DOHH2 (cell line): Measurements from ENCODE around the gene SLC49A4.

Source experiments
- H3F3A ChIP-seq: fragments of 200-600 bp; sonication (generic), shearing (Covaris generic); 2 replicates; pipeline ENCODE4 v1.6.0; 2016; ENCODE audit warnings: antibody characterized with exemption, mild to moderate bottlenecking; ENCODE audit not compliant: control insufficient read depth, insufficient read depth
- H3K27ac ChIP-seq: fragments of 200-600 bp; sonication (generic); 2 replicates; pipeline ENCODE4 v1.5.1; 2014; ENCODE audit warnings: low read depth, mild to moderate bottlenecking, low read length, moderate library complexity
- H3K27me3 ChIP-seq: fragments of 200-600 bp; sonication (generic); 2 replicates; pipeline ENCODE4 v1.6.1; 2014; ENCODE audit warnings: mild to moderate bottlenecking, low read length, mixed read lengths; ENCODE audit not compliant: control insufficient read depth
- H3K36me3 ChIP-seq: fragments of 200-600 bp; sonication (generic); 2 replicates; pipeline ENCODE4 v1.6.1; 2014; ENCODE audit warnings: mild to moderate bottlenecking, low read length, moderate library complexity, mixed read lengths; ENCODE audit not compliant: control insufficient read depth
- H3K4me1 ChIP-seq: fragments of 200-600 bp; sonication (generic); 2 replicates; pipeline ENCODE4 v1.6.1; 2014; ENCODE audit warnings: mild to moderate bottlenecking, low read length, mixed read lengths; ENCODE audit not compliant: control insufficient read depth
- H3K4me2 ChIP-seq: fragments of 200-600 bp; sonication (generic); 2 replicates; pipeline ENCODE4 v1.6.0; 2014; ENCODE audit warnings: mild to moderate bottlenecking, low read length, moderate library complexity
- H3K4me3 ChIP-seq: fragments of 200-600 bp; sonication (generic); 2 replicates; pipeline ENCODE4 v1.5.1; 2014; ENCODE audit warnings: mild to moderate bottlenecking, low read length, mixed read lengths
- H3K79me2 ChIP-seq: fragments of 200-600 bp; sonication (generic); 2 replicates; pipeline ENCODE4 v1.6.1; 2014; ENCODE audit warnings: mild to moderate bottlenecking, low read length, mixed read lengths; ENCODE audit not compliant: control insufficient read depth
- H3K9me2 ChIP-seq: fragments of 200-600 bp; sonication (generic); replicated peaks from 2 replicates; pipeline ENCODE4 v1.6.1; 2014; ENCODE audit warnings: mild to moderate bottlenecking, low read length, mixed read lengths; ENCODE audit not compliant: control insufficient read depth
- H3K9me3 ChIP-seq: fragments of 200-600 bp; sonication (generic); 2 replicates; pipeline ENCODE4 v1.6.1; 2014; ENCODE audit warnings: antibody characterized with exemption, low read length, mixed read lengths; ENCODE audit not compliant: control insufficient read depth, insufficient read depth
- H4K20me1 ChIP-seq: fragments of 200-600 bp; sonication (generic); 2 replicates; pipeline ENCODE4 v1.6.0; 2014; ENCODE audit warnings: low read depth, mild to moderate bottlenecking, antibody characterized with exemption, low read length, moderate library complexity; ENCODE audit not compliant: control insufficient read depth, insufficient read depth
- EZH2phosphoT487 ChIP-seq: fragments of 200-600 bp; sonication (generic); IDR thresholded peaks from 2 replicates; pipeline ENCODE4 v1.6.1; 2017; ENCODE audit warnings: borderline replicate concordance, mild to moderate bottlenecking, antibody characterized with exemption, low read length, moderate library complexity, mixed read lengths
- TF ChIP-seq, protein P1 (sequence below): fragments of 200-600 bp; sonication (generic); IDR thresholded peaks from one replicate; pipeline ENCODE4 v1.5.1; 2014; ENCODE audit warnings: antibody characterized with exemption, mild to moderate bottlenecking, low read depth, low read length; ENCODE audit not compliant: poor library complexity, severe bottlenecking

The SLC49A4 gene

DNA sequence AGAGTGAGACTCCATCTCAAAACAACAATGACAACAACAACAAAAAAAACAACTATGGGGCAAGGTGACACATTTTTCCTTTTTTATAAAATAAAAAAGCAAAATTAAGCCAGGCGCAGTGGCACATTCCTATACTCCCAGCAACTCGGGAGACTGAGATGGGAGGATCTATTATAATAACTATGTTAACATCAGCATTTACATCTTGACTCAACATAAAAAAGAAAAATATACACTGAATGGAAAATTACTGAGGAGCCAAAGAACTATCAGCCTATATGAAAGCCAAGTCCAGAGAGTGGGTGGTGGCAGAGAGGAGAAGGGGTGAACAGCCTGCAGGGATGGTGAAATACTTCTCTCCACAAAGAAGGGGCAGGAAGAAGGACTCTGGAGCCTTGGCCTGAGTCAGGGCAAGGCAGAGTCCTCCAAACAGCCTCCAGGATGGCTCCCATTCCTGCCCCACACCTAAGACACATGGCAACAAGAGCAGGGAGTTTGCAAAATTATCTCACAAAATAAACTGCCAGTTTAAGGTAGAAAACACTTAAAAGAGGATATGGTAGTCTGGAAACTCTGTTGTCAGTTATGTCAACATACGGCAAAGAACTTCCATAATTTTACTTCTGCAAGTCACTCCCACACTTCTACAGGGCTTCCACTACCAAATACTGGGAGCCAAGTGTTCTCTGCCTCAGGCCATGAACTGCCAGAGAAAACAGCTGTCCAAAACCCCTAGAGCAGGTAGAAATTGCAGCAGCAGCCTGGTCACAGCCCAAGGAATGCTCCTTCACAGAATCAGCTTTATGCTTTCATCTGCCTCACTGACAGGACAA is 27.1 kb upstream of the SLC49A4 start:
- H3K36me3 ChIP-seq = peaks cover 4% of the 10 kb centered on the region; the same call in 1 of the 2 replicates
- H4K20me1 ChIP-seq = no peaks in the 10 kb centered on the region
- no peak for TF ChIP-seq EZH2phosphoT487
- TF ChIP-seq, protein P1, sequence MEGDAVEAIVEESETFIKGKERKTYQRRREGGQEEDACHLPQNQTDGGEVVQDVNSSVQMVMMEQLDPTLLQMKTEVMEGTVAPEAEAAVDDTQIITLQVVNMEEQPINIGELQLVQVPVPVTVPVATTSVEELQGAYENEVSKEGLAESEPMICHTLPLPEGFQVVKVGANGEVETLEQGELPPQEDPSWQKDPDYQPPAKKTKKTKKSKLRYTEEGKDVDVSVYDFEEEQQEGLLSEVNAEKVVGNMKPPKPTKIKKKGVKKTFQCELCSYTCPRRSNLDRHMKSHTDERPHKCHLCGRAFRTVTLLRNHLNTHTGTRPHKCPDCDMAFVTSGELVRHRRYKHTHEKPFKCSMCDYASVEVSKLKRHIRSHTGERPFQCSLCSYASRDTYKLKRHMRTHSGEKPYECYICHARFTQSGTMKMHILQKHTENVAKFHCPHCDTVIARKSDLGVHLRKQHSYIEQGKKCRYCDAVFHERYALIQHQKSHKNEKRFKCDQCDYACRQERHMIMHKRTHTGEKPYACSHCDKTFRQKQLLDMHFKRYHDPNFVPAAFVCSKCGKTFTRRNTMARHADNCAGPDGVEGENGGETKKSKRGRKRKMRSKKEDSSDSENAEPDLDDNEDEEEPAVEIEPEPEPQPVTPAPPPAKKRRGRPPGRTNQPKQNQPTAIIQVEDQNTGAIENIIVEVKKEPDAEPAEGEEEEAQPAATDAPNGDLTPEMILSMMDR = no peak
- H3K27me3 ChIP-seq = no peaks in the 10 kb centered on the region
- H3K9me3 ChIP-seq = no peaks in the 10 kb centered on the region
- no peaks in the 10 kb centered on the region for H3K9me2 ChIP-seq
- H3K4me1 ChIP-seq = no peaks in the 10 kb centered on the region
- no peak overlapping the region for H3K27ac ChIP-seq
- H3K4me2 ChIP-seq = no peak overlapping the region
- H3K4me3 ChIP-seq = no peak overlapping the region
- H3F3A ChIP-seq = 0 out of 2 replicates have a peak, but pooled peaks cover 2% of the 10 kb centered on the region
- no peaks in the 10 kb centered on the region for H3K79me2 ChIP-seq

DNA sequence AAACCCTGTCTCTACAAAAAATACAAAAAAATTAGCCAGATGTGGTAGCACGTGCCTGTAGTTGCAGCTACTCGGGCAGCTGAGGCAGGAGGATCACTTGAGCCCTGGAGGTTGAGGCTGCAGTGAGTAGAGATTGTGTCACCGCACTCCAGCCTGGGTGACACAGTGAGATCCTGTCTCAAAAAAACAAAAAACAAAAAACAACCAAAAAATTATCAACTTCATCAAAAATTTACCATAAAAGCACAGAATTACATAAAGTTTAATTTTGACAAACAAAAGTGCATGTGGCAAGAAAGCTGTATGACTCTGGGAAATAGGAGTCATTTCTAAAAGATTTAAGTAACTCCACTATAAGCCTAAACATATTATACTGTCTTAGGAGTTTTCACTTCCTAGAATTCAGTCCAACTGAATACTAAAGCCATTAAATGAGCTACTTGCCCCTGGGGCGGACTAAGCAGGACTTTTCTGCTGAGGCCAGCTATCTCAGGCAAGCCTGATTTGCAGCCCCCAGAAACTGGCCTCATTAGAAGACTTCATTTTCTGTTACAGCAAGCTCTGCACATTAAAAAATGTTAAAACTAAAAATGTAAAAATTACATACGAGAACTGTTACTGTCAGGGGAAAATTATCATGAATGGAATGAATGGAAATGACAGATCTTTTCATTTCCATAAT is 24.2 kb upstream of the SLC49A4 start:
- H3F3A ChIP-seq = no peaks in the 10 kb centered on the region
- no peak for TF ChIP-seq EZH2phosphoT487
- TF ChIP-seq, protein P1 = no peak
- H3K36me3 ChIP-seq = peaks cover 4% of the 10 kb centered on the region; the same call in 1 of the 2 replicates
- H4K20me1 ChIP-seq = no peaks in the 10 kb centered on the region
- H3K9me3 ChIP-seq = no peaks in the 10 kb centered on the region
- H3K79me2 ChIP-seq = no peaks in the 10 kb centered on the region
- H3K4me3 ChIP-seq = no peak overlapping the region
- no peak overlapping the region for H3K4me2 ChIP-seq
- H3K4me1 ChIP-seq = peaks cover 10% of the 10 kb centered on the region
- no peaks in the 10 kb centered on the region for H3K9me2 ChIP-seq
- H3K27me3 ChIP-seq = no peaks in the 10 kb centered on the region
- H3K27ac ChIP-seq = no peak overlapping the region

DNA sequence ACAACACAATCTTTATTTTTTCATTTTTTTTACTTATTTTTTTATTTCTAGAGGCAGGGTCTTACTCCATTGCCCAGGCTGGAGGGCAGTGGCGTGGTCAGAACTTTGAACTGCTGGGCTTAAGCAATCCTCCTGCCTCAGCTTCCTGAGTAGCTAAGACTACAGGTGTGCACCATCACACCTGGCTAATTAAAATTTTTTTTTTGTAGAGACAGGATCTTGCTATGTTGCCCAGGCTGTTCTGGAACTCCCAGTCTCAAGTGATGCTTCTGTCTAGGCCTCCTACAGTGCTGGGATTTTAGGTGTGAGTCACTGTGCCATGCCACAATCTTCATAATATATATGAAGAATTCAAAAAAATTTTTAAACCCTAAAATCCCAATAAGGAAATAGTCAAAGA is 22.0 kb upstream of the SLC49A4 start:
- H4K20me1 ChIP-seq = no peaks in the 10 kb centered on the region
- peaks cover 15% of the 10 kb centered on the region for H3K4me1 ChIP-seq
- H3K4me2 ChIP-seq = no peak overlapping the region
- no peak overlapping the region for H3K27ac ChIP-seq
- H3K36me3 ChIP-seq = no peaks in the 10 kb centered on the region; the same call in 1 of the 2 replicates
- H3K4me3 ChIP-seq = no peak overlapping the region
- no peaks in the 10 kb centered on the region for H3K9me2 ChIP-seq
- no peak for TF ChIP-seq EZH2phosphoT487
- TF ChIP-seq, protein P1 = no peak
- H3K9me3 ChIP-seq = no peaks in the 10 kb centered on the region
- H3F3A ChIP-seq = no peaks in the 10 kb centered on the region
- no peaks in the 10 kb centered on the region for H3K79me2 ChIP-seq
- H3K27me3 ChIP-seq = no peaks in the 10 kb centered on the region
